Activated B cell treated with CpG ODN at 0.5 μM for 24 hours (primary cell): ENCODE measurements around the gene AKT1. TPM values are rescaled to one million over a fixed set of nuclear protein-coding genes. Genes with fewer than 3 reads are reported as not detected.

Experiments
- ATAC-seq: fragments of 200-7000 bp; cut with Tn5 transposase; one replicate; pipeline ENCODE4 v1.10.0; 2021; ENCODE audit warnings: low read depth, mild to moderate bottlenecking, moderate library complexity
- CTCF ChIA-PET: fragments of 350-600 bp; sonication (Branson Sonifier 250); formaldehyde crosslinking; loops from one replicate; lab custom pipeline; 2021; ENCODE audit warnings: antibody characterized with exemption; lab: Charles Lee
- POLR2A ChIA-PET: fragments of 350-600 bp; sonication (Branson Sonifier 250); formaldehyde crosslinking; loops from one replicate; lab custom pipeline; 2021; ENCODE audit warnings: antibody characterized with exemption; lab: Charles Lee
- DNase-seq: peaks from one replicate; pipeline ENCODE4 v3.0.0; 2022
- H3K27ac Mint-ChIP-seq: one replicate; pipeline ENCODE4 v1.8.0; 2020; ENCODE audit warnings: mixed read lengths
- H3K27me3 Mint-ChIP-seq: one replicate; pipeline ENCODE4 v1.8.0; 2021; ENCODE audit warnings: mixed read lengths
- H3K36me3 Mint-ChIP-seq: one replicate; pipeline ENCODE4 v1.8.0; 2021; ENCODE audit warnings: low read depth, mixed read lengths
- H3K4me1 Mint-ChIP-seq: one replicate; pipeline ENCODE4 v1.8.0; 2021; ENCODE audit warnings: mixed read lengths
- H3K4me3 Mint-ChIP-seq: one replicate; pipeline ENCODE4 v1.8.0; 2020; ENCODE audit warnings: mild to moderate bottlenecking, mixed read lengths
- H3K9me3 Mint-ChIP-seq: one replicate; pipeline ENCODE4 v1.8.0; 2020; ENCODE audit warnings: mixed read lengths
- CTCF ChIP-seq: fragments of 200-600 bp; IDR thresholded peaks from one replicate; pipeline ENCODE4 v1.8.0; 2022; ENCODE audit warnings: antibody characterized with exemption, mild to moderate bottlenecking
- intact Hi-C: fragments of 100-400 bp; cut with micrococcal nuclease; formaldehyde crosslinking; loops from one replicate; pipeline ENCODE4 v1.15.1; 2024
- total RNA-seq: library from RNA; stranded (reverse); gene quantifications from 2 replicates; pipeline ENCODE4 v1.2.3, GENCODE V29; 2022

AKT1 gene
- total RNA-seq, 1 donor from 2014 or later, result 80.8 TPM

- DNase-seq (no peak), ATAC-seq (no peak)
- Mint-ChIP-seq H3K4me1 (peaks cover 24% of the 10 kb centered on the region), H3K27me3 (no peaks in the 10 kb centered on the region), H3K4me3 (no peak overlapping the region), H3K9me3 (no peaks in the 10 kb centered on the region), H3K27ac (no peak overlapping the region), H3K36me3 (peaks cover 3% of the 10 kb centered on the region)
- POLR2A ChIA-PET, result no interaction called here
- CTCF ChIA-PET, result interaction anchor here (1.1 kb wide), 1 partner anchor 19 kb away, joined by 3 read pairs; no protein-coding TSS in a partner anchor
- intact Hi-C loops, result no loop called here
- TF ChIP-seq CTCF, result no peak
Measured at GRCh38 chr14:104749111-104749649, 46.4 kb downstream of the AKT1 start.

GRCh38 chr14:104747876-104748275 lies 47.7 kb downstream of the AKT1 start:
- peaks cover 14% of the 10 kb centered on the region for H3K4me1 Mint-ChIP-seq
- no peaks in the 10 kb centered on the region for H3K9me3 Mint-ChIP-seq
- no peak for TF ChIP-seq CTCF
- no peak overlapping the region for H3K27ac Mint-ChIP-seq
- ATAC-seq (no peak), DNase-seq (no peak)
- CTCF ChIA-PET, result no interaction called here
- H3K36me3 Mint-ChIP-seq, result peaks cover 2% of the 10 kb centered on the region
- POLR2A ChIA-PET, result no interaction called here
- H3K4me3 Mint-ChIP-seq, result no peak overlapping the region
- no peaks in the 10 kb centered on the region for H3K27me3 Mint-ChIP-seq
- intact Hi-C loops, result no loop called here

- no peaks in the 10 kb centered on the region for H3K9me3 Mint-ChIP-seq
- TF ChIP-seq CTCF, result no peak
- peaks cover 7% of the 10 kb centered on the region for H3K4me1 Mint-ChIP-seq
- no peaks in the 10 kb centered on the region for H3K36me3 Mint-ChIP-seq
- intact Hi-C loops, result no loop called here
- ChIA-PET CTCF (no interaction called here), POLR2A (no interaction called here)
- DNase-seq, result no peak
- no peak overlapping the region for H3K4me3 Mint-ChIP-seq
- no peak overlapping the region for H3K27ac Mint-ChIP-seq
- ATAC-seq, result no peak
- H3K27me3 Mint-ChIP-seq, result no peaks in the 10 kb centered on the region
Measured at GRCh38 chr14:104746934-104747481, 48.5 kb downstream of the AKT1 start.

GRCh38 chr14:104746071-104746545 lies 49.4 kb downstream of the AKT1 start:
- no peak for TF ChIP-seq CTCF
- ChIA-PET POLR2A (no interaction called here), CTCF (no interaction called here)
- H3K4me3 Mint-ChIP-seq, result no peak overlapping the region
- intact Hi-C loops, result no loop called here
- no peaks in the 10 kb centered on the region for H3K36me3 Mint-ChIP-seq
- peaks cover 7% of the 10 kb centered on the region for H3K4me1 Mint-ChIP-seq
- peak overlapping the region; percentile 3 for H3K27ac Mint-ChIP-seq
- no peaks in the 10 kb centered on the region for H3K9me3 Mint-ChIP-seq
- DNase-seq (no peak), ATAC-seq (no peak)
- no peaks in the 10 kb centered on the region for H3K27me3 Mint-ChIP-seq

GRCh38 chr14:104745431-104745830 lies 50.1 kb downstream of the AKT1 start:
- POLR2A ChIA-PET, result no interaction called here
- H3K27me3 Mint-ChIP-seq, result peaks cover 1% of the 10 kb centered on the region

More at GRCh38 chr14:104745431-104745830, 50.1 kb downstream of the AKT1 start:
- H3K27ac Mint-ChIP-seq, result no peak overlapping the region
- no peak overlapping the region for H3K4me3 Mint-ChIP-seq
- no peak for TF ChIP-seq CTCF
- CTCF ChIA-PET, result no interaction called here
- ATAC-seq, result no peak
- H3K4me1 Mint-ChIP-seq, result peaks cover 7% of the 10 kb centered on the region
- DNase-seq, result no peak
- H3K36me3 Mint-ChIP-seq, result no peaks in the 10 kb centered on the region
- H3K9me3 Mint-ChIP-seq, result no peaks in the 10 kb centered on the region
- intact Hi-C loops, result no loop called here
